Measurements from ENCODE around the gene AQP3.
A peak's percentile ranks its signal among the peaks of the same experiment; 100 is the strongest.
"Not testable (repeated sequence)": the region's sequence is repeated elsewhere in the genome, so short reads cannot be mapped to it uniquely, and the experiment has no call there.

The AQP3 gene

GRCh38 chr9:33446946-33447798 lies at the start of gene AQP3:
Gene AQP3 (minus strand): TSS chr9:33447593. CDS start chr9:33447530, 63 bp downstream.
- Histone ChIP-seq H3K27ac (ENCODE audit: poor library complexity, severe bottlenecking) (peak within 1 kb of the TSS; percentile 12), H3K36me3 (ENCODE audit: low read depth) (no peaks in the 10 kb centered on the region), H3K9me3 (ENCODE audit: severe bottlenecking) (no peaks in the 10 kb centered on the region), H3K27me3 (ENCODE audit: insufficient read depth, poor library complexity, severe bottlenecking) (no peaks in the 10 kb centered on the region), H3K4me1 (ENCODE audit: insufficient read depth, poor library complexity, severe bottlenecking) (peaks cover 32% of the 10 kb centered on the region), H3K4me3 (ENCODE audit: severe bottlenecking) (no peak within 1 kb of the TSS)
- ATAC-seq (ENCODE audit: low read depth): peak; percentile 71
- TF ChIP-seq CTCF (IDR thresholded peaks at IDR 0.05; ENCODE audit: poor library complexity, severe bottlenecking): peak; percentile 30
- DNase-seq (ENCODE audit: low spot score): no peak

- H3K36me3 ChIP-seq (ENCODE audit: low read depth); ATAC-seq (ENCODE audit: low read depth); H3K9me3 ChIP-seq (ENCODE audit: severe bottlenecking); H3K4me1 ChIP-seq (ENCODE audit: insufficient read depth, poor library complexity, severe bottlenecking); H3K27ac ChIP-seq (ENCODE audit: poor library complexity, severe bottlenecking); DNase-seq (ENCODE audit: low spot score); H3K27me3 ChIP-seq (ENCODE audit: insufficient read depth, poor library complexity, severe bottlenecking); H3K4me3 ChIP-seq (ENCODE audit: severe bottlenecking): not testable (repeated sequence)
These were observed 46.4 kb upstream of the AQP3 start for GRCh38 chr9:33493819-33494218.

GRCh38 chr9:33489066-33489465 lies 41.7 kb upstream of the AQP3 start:
- no peaks in the 10 kb centered on the region for H3K36me3 ChIP-seq (ENCODE audit: low read depth)
- TF ChIP-seq CTCF (IDR thresholded peaks at IDR 0.05; ENCODE audit: poor library complexity, severe bottlenecking): no peak
- ATAC-seq (ENCODE audit: low read depth) (no peak), DNase-seq (ENCODE audit: low spot score) (no peak)
- H3K4me3 ChIP-seq (ENCODE audit: severe bottlenecking): no peak overlapping the region
- H3K27ac ChIP-seq (ENCODE audit: poor library complexity, severe bottlenecking): no peak overlapping the region
- H3K27me3 ChIP-seq (ENCODE audit: insufficient read depth, poor library complexity, severe bottlenecking): no peaks in the 10 kb centered on the region
- no peaks in the 10 kb centered on the region for H3K4me1 ChIP-seq (ENCODE audit: insufficient read depth, poor library complexity, severe bottlenecking)
- H3K9me3 ChIP-seq (ENCODE audit: severe bottlenecking): no peaks in the 10 kb centered on the region

- H3K4me1 ChIP-seq (ENCODE audit: insufficient read depth, poor library complexity, severe bottlenecking); H3K9me3 ChIP-seq (ENCODE audit: severe bottlenecking); DNase-seq (ENCODE audit: low spot score); H3K27me3 ChIP-seq (ENCODE audit: insufficient read depth, poor library complexity, severe bottlenecking); ATAC-seq (ENCODE audit: low read depth); H3K36me3 ChIP-seq (ENCODE audit: low read depth); H3K27ac ChIP-seq (ENCODE audit: poor library complexity, severe bottlenecking); H3K4me3 ChIP-seq (ENCODE audit: severe bottlenecking): not testable (repeated sequence)
These were observed 37.9 kb upstream of the AQP3 start for GRCh38 chr9:33485312-33485711.

- ATAC-seq (ENCODE audit: low read depth): no peak
- no peaks in the 10 kb centered on the region for H3K9me3 ChIP-seq (ENCODE audit: severe bottlenecking)
- no peaks in the 10 kb centered on the region for H3K27me3 ChIP-seq (ENCODE audit: insufficient read depth, poor library complexity, severe bottlenecking)
- H3K4me1 ChIP-seq (ENCODE audit: insufficient read depth, poor library complexity, severe bottlenecking): no peaks in the 10 kb centered on the region
- no peaks in the 10 kb centered on the region for H3K36me3 ChIP-seq (ENCODE audit: low read depth)
- no peak overlapping the region for H3K27ac ChIP-seq (ENCODE audit: poor library complexity, severe bottlenecking)
- no peak for TF ChIP-seq CTCF (IDR thresholded peaks at IDR 0.05; ENCODE audit: poor library complexity, severe bottlenecking)
- no peak for DNase-seq (ENCODE audit: low spot score)
- no peak overlapping the region for H3K4me3 ChIP-seq (ENCODE audit: severe bottlenecking)
These were observed 33.6 kb upstream of the AQP3 start for GRCh38 chr9:33480976-33481375.

GRCh38 chr9:33480106-33480505 lies 32.7 kb upstream of the AQP3 start:
- no peak overlapping the region for H3K4me3 ChIP-seq (ENCODE audit: severe bottlenecking)
- no peaks in the 10 kb centered on the region for H3K9me3 ChIP-seq (ENCODE audit: severe bottlenecking)
- ATAC-seq (ENCODE audit: low read depth) (no peak), DNase-seq (ENCODE audit: low spot score) (no peak)
- H3K27me3 ChIP-seq (ENCODE audit: insufficient read depth, poor library complexity, severe bottlenecking): no peaks in the 10 kb centered on the region
- H3K27ac ChIP-seq (ENCODE audit: poor library complexity, severe bottlenecking): no peak overlapping the region
- H3K4me1 ChIP-seq (ENCODE audit: insufficient read depth, poor library complexity, severe bottlenecking): no peaks in the 10 kb centered on the region
- TF ChIP-seq CTCF (IDR thresholded peaks at IDR 0.05; ENCODE audit: poor library complexity, severe bottlenecking): no peak
- H3K36me3 ChIP-seq (ENCODE audit: low read depth): no peaks in the 10 kb centered on the region
